Endothelial cell of umbilical vein (primary cell): ENCODE measurements around the gene STK11IP. TPM values are rescaled to one million over a fixed set of nuclear protein-coding genes. Genes with fewer than 3 reads are reported as not detected.

Experiments
- BruUV-seq: library from RNA; stranded (reverse); fragments of 400-500 nt; replicated peaks from 2 replicates; lab custom pipeline; 2021; lab: Mats Ljungman, UMichigan
- CTCF ChIA-PET: fragments of 300-600, 350-600 bp; sonication (Branson Sonifier 250); formaldehyde crosslinking; loops from one replicate; lab custom pipeline; 2021; ENCODE audit warnings: antibody characterized with exemption, inconsistent platforms; lab: Charles Lee
- POLR2A ChIA-PET: fragments of 300-600, 350-600 bp; sonication (Branson Sonifier 250); formaldehyde crosslinking; loops from one replicate; lab custom pipeline; 2021; ENCODE audit warnings: antibody characterized with exemption, inconsistent platforms; lab: Charles Lee
- DNase-seq: peaks from one replicate; pipeline ENCODE4 v3.0.0-alpha.2; 2011; ENCODE audit warnings: low read depth, low spot score
- FAIRE-seq: peaks from 2 replicates; lab custom pipeline; 2011; peaks lifted over from hg19 to GRCh38; lab: Jason Lieb, UNC
- H2AFZ ChIP-seq: 2 replicates; pipeline ENCODE4 v1.6.0; 2012; ENCODE audit warnings: low read depth, low read length, control low read depth, inconsistent platforms
- H3K27ac ChIP-seq: 2 replicates; pipeline ENCODE4 v1.5.1; 2011; ENCODE audit warnings: low read depth, mild to moderate bottlenecking, control low read depth, low read length, moderate library complexity; ENCODE audit not compliant: insufficient read depth
- H3K27me3 ChIP-seq, 2 experiments: 2 replicates each; pipeline versions ENCODE4 v1.6.0 to v1.6.1; 2011; ENCODE audit warnings: low read length in 2 of 2, mixed read lengths in 1 of 2; ENCODE audit not compliant: control insufficient read depth in 2 of 2, insufficient read depth in 2 of 2
- H3K36me3 ChIP-seq, 2 experiments: 2 replicates in 1 of 2; 3 replicates in 1 of 2; pipeline ENCODE4 v1.5.1; 2011; ENCODE audit warnings: low read length in 2 of 2, mild to moderate bottlenecking in 1 of 2, moderate library complexity in 1 of 2; ENCODE audit not compliant: control insufficient read depth in 2 of 2, insufficient read depth in 2 of 2; ENCODE audit errors: extremely low read depth in 1 of 2
- H3K4me1 ChIP-seq: 3 replicates; pipeline ENCODE4 v1.5.1; 2011; ENCODE audit warnings: mild to moderate bottlenecking, low read length; ENCODE audit not compliant: control insufficient read depth, insufficient read depth; ENCODE audit errors: extremely low read depth
- H3K4me2 ChIP-seq: 2 replicates; pipeline ENCODE4 v1.6.1; 2011; ENCODE audit warnings: low read length, control low read depth, mixed read lengths; ENCODE audit not compliant: insufficient read depth
- H3K4me3 ChIP-seq, 3 experiments: fragments of 200-600 bp in 1 of 3; sonication (generic), shearing (Covaris generic) in 1 of 3; replicated peaks in 1 of 3; 2 replicates each; pipeline ENCODE4 v1.5.1; 2011 to 2016; ENCODE audit warnings: control low read depth in 3 of 3, low read length in 3 of 3, mild to moderate bottlenecking in 2 of 3, inconsistent platforms in 1 of 3, low read depth in 1 of 3, moderate library complexity in 1 of 3; ENCODE audit not compliant: insufficient read depth in 1 of 3
- H3K79me2 ChIP-seq: 2 replicates; pipeline ENCODE4 v1.6.0; 2012; ENCODE audit warnings: low read length, inconsistent platforms; ENCODE audit not compliant: control insufficient read depth, insufficient read depth
- H3K9ac ChIP-seq: replicated peaks from 2 replicates; pipeline ENCODE3; 2011; ENCODE audit warnings: low read length, control low read depth; ENCODE audit not compliant: insufficient read depth; ENCODE audit errors: extremely low read depth
- H3K9me1 ChIP-seq: replicated peaks from 3 replicates; pipeline ENCODE4 v1.6.0; 2011; ENCODE audit warnings: mild to moderate bottlenecking, low read length; ENCODE audit not compliant: control insufficient read depth, insufficient read depth; ENCODE audit errors: extremely low read depth
- H3K9me3 ChIP-seq: replicated peaks from 2 replicates; pipeline ENCODE4 v1.5.1; 2012; ENCODE audit warnings: low read length, inconsistent platforms; ENCODE audit not compliant: control insufficient read depth, insufficient read depth
- H4K20me1 ChIP-seq: replicated peaks from 2 replicates; pipeline ENCODE3; 2011; ENCODE audit warnings: mild to moderate bottlenecking, low read length; ENCODE audit not compliant: control insufficient read depth, insufficient read depth; ENCODE audit errors: extremely low read depth
- FOS ChIP-seq: IDR thresholded peaks from 2 replicates; pipeline ENCODE4 v1.6.1; 2011; ENCODE audit warnings: mild to moderate bottlenecking, low read length, moderate library complexity, borderline replicate concordance; ENCODE audit not compliant: insufficient read depth
- JUN ChIP-seq: IDR thresholded peaks from 2 replicates; pipeline ENCODE4 v1.6.1; 2011; ENCODE audit warnings: borderline replicate concordance, low read depth; ENCODE audit not compliant: insufficient read length, insufficient read depth
- MYC ChIP-seq: IDR thresholded peaks from one replicate; pipeline ENCODE4 v1.6.1; 2011; ENCODE audit warnings: mild to moderate bottlenecking, low read depth, low read length
- POLR2AphosphoS5 ChIP-seq: IDR thresholded peaks from 2 replicates; pipeline ENCODE4 v1.6.1; 2012; ENCODE audit warnings: low read depth, mild to moderate bottlenecking, control low read depth, low read length, moderate library complexity; ENCODE audit not compliant: insufficient read depth
- dilution Hi-C: fragments of 300-500 bp; cut with MboI; formaldehyde crosslinking; loops from one replicate; pipeline ENCODE4 v1.15.0; 2019; ENCODE audit warnings: low sequenced_read_pairs; ENCODE audit not compliant: extremely low pct_ligation_motif_present
- intact Hi-C: fragments of 100-400 bp; cut with micrococcal nuclease; formaldehyde crosslinking; loops from one replicate; pipeline ENCODE4 v1.10.0; 2022
- polyA plus RNA-seq, 4 experiments: library from polyadenylated mRNA; depleted of rRNA in 3 of 4; stranded (reverse) in 3 of 4; unstranded in 1 of 4; fragments of >200 nt; gene quantifications; 2 replicates each; pipeline versions ENCODE4 v1.2.1 to v1.2.3, GENCODE V29; 2011 to 2012; ENCODE audit warnings: missing spikeins in 1 of 4
- total RNA-seq: library from RNA; stranded (reverse); gene quantifications from 2 replicates; pipeline ENCODE4 v1.2.3, GENCODE V29; 2021
- TF ChIP-seq, protein P1 (sequence below): IDR thresholded peaks from 2 replicates; pipeline ENCODE4 v1.6.1; 2011; ENCODE audit not compliant: insufficient read depth, insufficient read length

STK11IP gene
- total and polyA plus RNA-seq, 2 donors (not counting 3 experiments of a cell fraction or from before 2014, with no cell fraction given), result 17.7 to 19.2 TPM

DNA sequence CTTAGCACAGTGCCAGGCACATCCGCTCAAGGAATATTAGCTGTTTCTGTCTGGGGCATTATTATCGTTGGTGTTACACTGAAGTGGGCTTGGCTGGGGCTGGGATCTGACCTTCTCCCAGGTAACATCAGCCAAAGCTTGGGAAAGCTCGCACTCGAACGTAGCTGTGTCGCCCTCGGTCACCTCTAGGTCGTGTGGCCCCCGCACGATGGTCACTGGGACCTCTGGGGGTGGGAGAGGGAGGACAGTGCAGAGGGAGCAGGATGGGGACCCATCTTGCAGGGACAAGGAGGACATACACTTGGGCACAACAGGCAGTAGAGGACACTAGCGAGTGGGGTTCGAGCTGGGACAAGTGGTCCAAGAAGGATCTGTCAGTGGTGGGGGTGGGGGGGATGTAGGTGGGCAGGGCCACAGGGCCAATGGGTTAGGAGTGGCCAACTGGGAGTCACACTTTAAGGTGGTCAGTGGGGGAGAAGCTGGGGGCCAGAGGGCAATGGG, 44.1 kb upstream of the STK11IP start:
- no peaks in the 10 kb centered on the region for H3K9me3 ChIP-seq
- no peak for TF ChIP-seq MYC
- TF ChIP-seq, protein P1, sequence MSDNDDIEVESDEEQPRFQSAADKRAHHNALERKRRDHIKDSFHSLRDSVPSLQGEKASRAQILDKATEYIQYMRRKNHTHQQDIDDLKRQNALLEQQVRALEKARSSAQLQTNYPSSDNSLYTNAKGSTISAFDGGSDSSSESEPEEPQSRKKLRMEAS, result no peak
- TF ChIP-seq FOS, result no peak
- dilution Hi-C loops (no loop called here), intact Hi-C loops (no loop called here)
- peaks cover 19 to 20% of the 10 kb centered on the region in 2 experiments for H3K27me3 ChIP-seq
- H3K36me3 ChIP-seq, result no peaks in the 10 kb centered on the region
- H3K4me1 ChIP-seq, result no peaks in the 10 kb centered on the region
- BruUV-seq, result no TSS peak
- no peaks in the 10 kb centered on the region for H4K20me1 ChIP-seq
- no peak for DNase-seq
- ChIA-PET CTCF (interaction anchor here (1.4 kb wide), 1 partner anchor 24 kb away, joined by 9 read pairs; no protein-coding TSS in a partner anchor), POLR2A (no interaction called here)
- no peak overlapping the region for H3K4me2 ChIP-seq
- H3K9me1 ChIP-seq, result no peaks in the 10 kb centered on the region
- no peak overlapping the region for H2AFZ ChIP-seq
- no peak overlapping the region for H3K27ac ChIP-seq
- FAIRE-seq, result no peak
- no peaks in the 10 kb centered on the region for H3K79me2 ChIP-seq
- H3K9ac ChIP-seq, result no peak overlapping the region
- H3K4me3 ChIP-seq, result no peak overlapping the region

DNA sequence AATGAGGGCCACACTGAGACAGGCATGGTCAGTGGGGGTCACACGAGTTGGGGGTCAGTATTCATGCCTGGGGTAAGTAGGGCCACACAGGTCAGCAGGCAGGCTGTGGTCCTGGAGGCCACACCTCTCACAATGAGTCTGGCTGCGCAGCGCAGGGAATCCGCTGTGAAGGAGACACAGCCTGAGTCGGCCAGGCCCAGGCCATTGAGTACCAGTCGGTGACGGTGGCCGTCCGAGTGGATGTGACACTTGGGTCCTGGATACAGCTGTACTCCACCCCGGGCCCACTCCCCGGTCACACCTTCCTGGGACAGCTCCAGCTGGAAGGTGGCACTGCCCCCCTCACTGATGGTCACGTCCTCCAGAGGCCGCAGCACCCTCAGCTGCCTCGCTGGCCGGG, 43.3 kb upstream of the STK11IP start:
- Histone ChIP-seq H4K20me1 (no peaks in the 10 kb centered on the region), H3K36me3 (no peaks in the 10 kb centered on the region), H3K27me3 (peaks cover 16 to 19% of the 10 kb centered on the region in 2 experiments), H3K9me1 (no peaks in the 10 kb centered on the region), H3K4me1 (no peaks in the 10 kb centered on the region), H3K9ac (no peak overlapping the region), H2AFZ (no peak overlapping the region), H3K4me2 (no peak overlapping the region), H3K27ac (no peak overlapping the region), H3K4me3 (no peak overlapping the region), H3K9me3 (no peaks in the 10 kb centered on the region), H3K79me2 (no peaks in the 10 kb centered on the region)
- DNase-seq, result no peak
- ChIA-PET CTCF (no interaction called here), POLR2A (no interaction called here)
- TF ChIP-seq POLR2AphosphoS5 (no peak), JUN (no peak), FOS (no peak)
- no TSS peak for BruUV-seq
- dilution Hi-C loops (no loop called here), intact Hi-C loops (no loop called here)
- FAIRE-seq, result no peak
